ENCODE data around the gene CORO2B.

CORO2B gene

DNA sequence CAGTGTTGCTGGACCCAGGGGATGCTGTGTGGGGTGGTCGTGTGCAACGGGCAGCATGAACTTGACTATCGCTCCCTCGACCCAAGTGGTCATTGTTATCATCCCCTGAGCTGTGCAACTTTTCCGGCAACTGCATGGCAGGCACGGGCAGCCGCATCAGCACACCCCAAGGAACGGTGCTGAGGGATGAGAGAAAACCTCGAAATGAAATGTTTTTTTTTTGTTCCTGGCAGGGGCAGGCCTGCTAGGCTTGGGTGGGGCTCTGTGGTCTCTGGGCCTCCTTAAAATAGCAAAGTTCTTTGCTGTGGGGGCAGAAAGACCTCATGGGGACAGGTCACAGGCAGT is 51.4 kb downstream of the CORO2B start:
- ATAC-seq: no peak

DNA sequence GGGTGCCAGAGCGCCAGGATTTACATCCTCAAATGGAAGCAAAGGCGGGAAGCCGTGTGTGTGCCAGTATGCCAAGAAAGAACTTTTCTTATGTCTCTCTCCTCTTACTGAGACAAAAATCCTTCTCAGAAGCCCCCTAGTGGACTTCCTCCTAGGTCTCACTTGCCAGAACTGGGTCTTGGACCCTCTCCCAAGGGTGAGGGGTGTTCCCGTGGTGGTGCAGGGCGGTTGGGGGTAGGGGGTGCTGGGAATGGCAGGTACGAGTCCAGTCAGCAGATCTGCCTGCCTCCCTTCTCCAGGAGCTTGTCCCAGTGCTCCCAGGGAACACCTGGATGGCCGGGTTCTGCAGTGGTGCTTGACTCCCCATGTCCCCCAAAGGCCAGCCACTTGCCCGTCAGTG is 52.0 kb downstream of the CORO2B start:
- ATAC-seq: no peak
- no peak for TF ChIP-seq RARB (CRISPR knock-in tag; IDR thresholded peaks at IDR 0.05)
- no peak for TF ChIP-seq ZNF70 (CRISPR knock-in tag; IDR thresholded peaks at IDR 0.05)
- no peak for TF ChIP-seq TCF4 (CRISPR knock-in tag; IDR thresholded peaks at IDR 0.05; ENCODE audit: borderline replicate concordance)
- TF ChIP-seq ISL1 (CRISPR knock-in tag; IDR thresholded peaks at IDR 0.05): no peak
- TF ChIP-seq ZC3H10 (CRISPR knock-in tag; IDR thresholded peaks at IDR 0.05): no peak
- no peak for TF ChIP-seq ZNF8 (CRISPR knock-in tag; IDR thresholded peaks at IDR 0.05)
- TF ChIP-seq, protein P1, sequence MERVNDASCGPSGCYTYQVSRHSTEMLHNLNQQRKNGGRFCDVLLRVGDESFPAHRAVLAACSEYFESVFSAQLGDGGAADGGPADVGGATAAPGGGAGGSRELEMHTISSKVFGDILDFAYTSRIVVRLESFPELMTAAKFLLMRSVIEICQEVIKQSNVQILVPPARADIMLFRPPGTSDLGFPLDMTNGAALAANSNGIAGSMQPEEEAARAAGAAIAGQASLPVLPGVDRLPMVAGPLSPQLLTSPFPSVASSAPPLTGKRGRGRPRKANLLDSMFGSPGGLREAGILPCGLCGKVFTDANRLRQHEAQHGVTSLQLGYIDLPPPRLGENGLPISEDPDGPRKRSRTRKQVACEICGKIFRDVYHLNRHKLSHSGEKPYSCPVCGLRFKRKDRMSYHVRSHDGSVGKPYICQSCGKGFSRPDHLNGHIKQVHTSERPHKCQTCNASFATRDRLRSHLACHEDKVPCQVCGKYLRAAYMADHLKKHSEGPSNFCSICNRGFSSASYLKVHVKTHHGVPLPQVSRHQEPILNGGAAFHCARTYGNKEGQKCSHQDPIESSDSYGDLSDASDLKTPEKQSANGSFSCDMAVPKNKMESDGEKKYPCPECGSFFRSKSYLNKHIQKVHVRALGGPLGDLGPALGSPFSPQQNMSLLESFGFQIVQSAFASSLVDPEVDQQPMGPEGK (CRISPR knock-in tag; IDR thresholded peaks at IDR 0.05; ENCODE audit: borderline replicate concordance): no peak
- TF ChIP-seq POU6F1 (CRISPR knock-in tag; IDR thresholded peaks at IDR 0.05; ENCODE audit: borderline replicate concordance, low read depth): no peak
- no peak for TF ChIP-seq ESRRG (CRISPR knock-in tag; IDR thresholded peaks at IDR 0.05)
- no peak for TF ChIP-seq ARNTL (CRISPR knock-in tag; IDR thresholded peaks at IDR 0.05; ENCODE audit: borderline replicate concordance, low read depth)
- no peak for TF ChIP-seq TOX (CRISPR knock-in tag; IDR thresholded peaks at IDR 0.05; ENCODE audit: borderline replicate concordance)
- no peak for TF ChIP-seq PPARA (CRISPR knock-in tag; IDR thresholded peaks at IDR 0.05; ENCODE audit: borderline replicate concordance)

More for the DNA sequence above, 51.4 kb downstream of the CORO2B start:
- TF ChIP-seq OSR1 (CRISPR knock-in tag; IDR thresholded peaks at IDR 0.05) (no peak), PPARA (CRISPR knock-in tag; IDR thresholded peaks at IDR 0.05; ENCODE audit: borderline replicate concordance) (no peak), ZFP3 (CRISPR knock-in tag; IDR thresholded peaks at IDR 0.05) (no peak), CSDC2 (CRISPR knock-in tag; IDR thresholded peaks at IDR 0.05) (no peak), RARB (CRISPR knock-in tag; IDR thresholded peaks at IDR 0.05) (no peak), ZNF8 (CRISPR knock-in tag; IDR thresholded peaks at IDR 0.05) (no peak), ZNF70 (CRISPR knock-in tag; IDR thresholded peaks at IDR 0.05) (no peak), ZFP30 (CRISPR knock-in tag; IDR thresholded peaks at IDR 0.05) (no peak)
- TF ChIP-seq, protein P2, sequence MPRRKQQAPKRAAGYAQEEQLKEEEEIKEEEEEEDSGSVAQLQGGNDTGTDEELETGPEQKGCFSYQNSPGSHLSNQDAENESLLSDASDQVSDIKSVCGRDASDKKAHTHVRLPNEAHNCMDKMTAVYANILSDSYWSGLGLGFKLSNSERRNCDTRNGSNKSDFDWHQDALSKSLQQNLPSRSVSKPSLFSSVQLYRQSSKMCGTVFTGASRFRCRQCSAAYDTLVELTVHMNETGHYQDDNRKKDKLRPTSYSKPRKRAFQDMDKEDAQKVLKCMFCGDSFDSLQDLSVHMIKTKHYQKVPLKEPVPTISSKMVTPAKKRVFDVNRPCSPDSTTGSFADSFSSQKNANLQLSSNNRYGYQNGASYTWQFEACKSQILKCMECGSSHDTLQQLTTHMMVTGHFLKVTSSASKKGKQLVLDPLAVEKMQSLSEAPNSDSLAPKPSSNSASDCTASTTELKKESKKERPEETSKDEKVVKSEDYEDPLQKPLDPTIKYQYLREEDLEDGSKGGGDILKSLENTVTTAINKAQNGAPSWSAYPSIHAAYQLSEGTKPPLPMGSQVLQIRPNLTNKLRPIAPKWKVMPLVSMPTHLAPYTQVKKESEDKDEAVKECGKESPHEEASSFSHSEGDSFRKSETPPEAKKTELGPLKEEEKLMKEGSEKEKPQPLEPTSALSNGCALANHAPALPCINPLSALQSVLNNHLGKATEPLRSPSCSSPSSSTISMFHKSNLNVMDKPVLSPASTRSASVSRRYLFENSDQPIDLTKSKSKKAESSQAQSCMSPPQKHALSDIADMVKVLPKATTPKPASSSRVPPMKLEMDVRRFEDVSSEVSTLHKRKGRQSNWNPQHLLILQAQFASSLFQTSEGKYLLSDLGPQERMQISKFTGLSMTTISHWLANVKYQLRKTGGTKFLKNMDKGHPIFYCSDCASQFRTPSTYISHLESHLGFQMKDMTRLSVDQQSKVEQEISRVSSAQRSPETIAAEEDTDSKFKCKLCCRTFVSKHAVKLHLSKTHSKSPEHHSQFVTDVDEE (CRISPR knock-in tag; IDR thresholded peaks at IDR 0.05): no peak

GRCh38 chr15:68631601-68632051 is 52.8 kb downstream of the CORO2B start:
- no peak for TF ChIP-seq ZC3H10 (CRISPR knock-in tag; IDR thresholded peaks at IDR 0.05)
- no peak for TF ChIP-seq ARNTL (CRISPR knock-in tag; IDR thresholded peaks at IDR 0.05; ENCODE audit: borderline replicate concordance, low read depth)
- TF ChIP-seq ZNF565 (CRISPR knock-in tag; conservative IDR thresholded peaks at IDR 0.05; ENCODE audit: low read depth): no peak
- no peak for TF ChIP-seq ZFP3 (CRISPR knock-in tag; IDR thresholded peaks at IDR 0.05)
- TF ChIP-seq, protein P2 (CRISPR knock-in tag; IDR thresholded peaks at IDR 0.05): no peak
- TF ChIP-seq ISL1 (CRISPR knock-in tag; IDR thresholded peaks at IDR 0.05): no peak
- TF ChIP-seq BACH2 (CRISPR knock-in tag; IDR thresholded peaks at IDR 0.05; ENCODE audit: borderline replicate concordance): no peak
- no peak for ATAC-seq

DNA sequence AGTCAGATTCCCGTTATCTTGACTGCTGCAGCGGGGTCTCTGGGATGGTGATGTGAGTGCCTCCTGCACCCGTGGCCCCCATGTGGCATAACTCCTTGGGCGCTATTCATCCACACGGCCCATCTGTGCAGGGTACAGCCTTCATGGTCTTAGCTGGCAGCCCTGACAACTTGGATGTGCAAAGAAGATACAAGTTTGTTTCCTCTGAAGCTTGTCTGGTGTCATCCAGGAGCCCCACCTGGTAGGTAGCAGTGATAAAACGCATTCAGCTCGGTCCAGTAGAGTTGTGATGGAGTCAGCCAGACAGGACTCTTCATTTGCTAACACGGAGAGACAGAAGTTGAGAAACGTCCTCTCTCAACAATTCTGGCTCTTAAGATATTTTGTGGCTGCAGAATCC is 53.3 kb downstream of the CORO2B start:
- ATAC-seq: no peak
- TF ChIP-seq ISL1 (CRISPR knock-in tag; IDR thresholded peaks at IDR 0.05): no peak
- TF ChIP-seq ZNF8 (CRISPR knock-in tag; IDR thresholded peaks at IDR 0.05): no peak
- TF ChIP-seq RARB (CRISPR knock-in tag; IDR thresholded peaks at IDR 0.05): no peak
- no peak for TF ChIP-seq ZNF70 (CRISPR knock-in tag; IDR thresholded peaks at IDR 0.05)
- TF ChIP-seq TCF4 (CRISPR knock-in tag; IDR thresholded peaks at IDR 0.05; ENCODE audit: borderline replicate concordance): no peak
- no peak for TF ChIP-seq ESRRG (CRISPR knock-in tag; IDR thresholded peaks at IDR 0.05)
- no peak for TF ChIP-seq CREB5 (CRISPR knock-in tag; IDR thresholded peaks at IDR 0.05; ENCODE audit: low read depth)
- TF ChIP-seq, protein P3, sequence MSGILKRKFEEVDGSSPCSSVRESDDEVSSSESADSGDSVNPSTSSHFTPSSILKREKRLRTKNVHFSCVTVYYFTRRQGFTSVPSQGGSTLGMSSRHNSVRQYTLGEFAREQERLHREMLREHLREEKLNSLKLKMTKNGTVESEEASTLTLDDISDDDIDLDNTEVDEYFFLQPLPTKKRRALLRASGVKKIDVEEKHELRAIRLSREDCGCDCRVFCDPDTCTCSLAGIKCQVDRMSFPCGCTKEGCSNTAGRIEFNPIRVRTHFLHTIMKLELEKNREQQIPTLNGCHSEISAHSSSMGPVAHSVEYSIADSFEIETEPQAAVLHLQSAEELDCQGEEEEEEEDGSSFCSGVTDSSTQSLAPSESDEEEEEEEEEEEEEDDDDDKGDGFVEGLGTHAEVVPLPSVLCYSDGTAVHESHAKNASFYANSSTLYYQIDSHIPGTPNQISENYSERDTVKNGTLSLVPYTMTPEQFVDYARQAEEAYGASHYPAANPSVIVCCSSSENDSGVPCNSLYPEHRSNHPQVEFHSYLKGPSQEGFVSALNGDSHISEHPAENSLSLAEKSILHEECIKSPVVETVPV (CRISPR knock-in tag; IDR thresholded peaks at IDR 0.05): no peak
- no peak for TF ChIP-seq CSDC2 (CRISPR knock-in tag; IDR thresholded peaks at IDR 0.05)
- TF ChIP-seq PPARA (CRISPR knock-in tag; IDR thresholded peaks at IDR 0.05; ENCODE audit: borderline replicate concordance): no peak

Data from SK-N-SH treated with all-trans-retinoic acid at 6 μM for 48 hours (cell line).